Kidney (tissue), 14 donors: Measurements from ENCODE around the gene UQCR11. TPM values are rescaled to one million over a fixed set of nuclear protein-coding genes. Genes with fewer than 3 reads are reported as not detected.

ENCODE experiments used
- DNase-seq, 5 donors: peaks; one replicate each; pipeline ENCODE4 v3.0.0-alpha.2; 2013 to 2020
- FAIRE-seq: peaks from 2 replicates; lab custom pipeline; 2012; peaks lifted over from hg19 to GRCh38; lab: Jason Lieb, UNC
- H3K27ac ChIP-seq, 2 donors: one replicate each; pipeline ENCODE4 v1.7.0; 2013; ENCODE audit warnings: low read depth in 2 of 2, low read length in 2 of 2, inconsistent platforms in 1 of 2
- H3K27me3 ChIP-seq: one replicate; pipeline ENCODE4 v1.7.1; 2013; ENCODE audit warnings: low read length, inconsistent platforms; ENCODE audit not compliant: control insufficient read depth, insufficient read depth
- H3K36me3 ChIP-seq, 3 donors: one replicate each; pipeline versions ENCODE4 v1.7.0 to v1.7.1; 2013; ENCODE audit warnings: low read length in 3 of 3, control low read depth in 1 of 3, inconsistent platforms in 1 of 3; ENCODE audit not compliant: insufficient read depth in 3 of 3, control insufficient read depth in 2 of 3
- H3K4me1 ChIP-seq, 3 donors: one replicate each; pipeline versions ENCODE4 v1.7.0 to v1.7.1; 2013; ENCODE audit warnings: low read length in 3 of 3, inconsistent platforms in 1 of 3, low read depth in 1 of 3; ENCODE audit not compliant: control insufficient read depth in 2 of 3, insufficient read depth in 2 of 3
- H3K4me3 ChIP-seq, 3 donors: one replicate each; pipeline versions ENCODE4 v1.7.0 to v1.8.1; 2013; ENCODE audit warnings: low read length in 3 of 3, control low read depth in 1 of 3, inconsistent platforms in 1 of 3
- H3K9ac ChIP-seq, 3 donors: one replicate each; pipeline versions ENCODE4 v1.7.0 to v1.7.1; 2013; ENCODE audit warnings: low read length in 3 of 3, control low read depth in 1 of 3, inconsistent platforms in 1 of 3
- H3K9me3 ChIP-seq, 3 donors: one replicate each; pipeline versions ENCODE4 v1.7.0 to v1.7.1; 2013; ENCODE audit warnings: low read length in 3 of 3, control low read depth in 1 of 3, inconsistent platforms in 1 of 3; ENCODE audit not compliant: control insufficient read depth in 2 of 3, insufficient read depth in 1 of 3
- intact Hi-C: fragments of 100-400 bp; cut with DNase I; formaldehyde crosslinking; loops from one replicate; pipeline ENCODE4 v1.11.1; 2022
- polyA plus RNA-seq: library from polyadenylated mRNA; stranded (reverse); fragments of 350-450 nt; fragmentation: Illumina TruSeq; extraction: RNeasy Lipid Tissue Mini Kit (QIAGEN cat#74804); gene quantifications from one replicate; pipeline ENCODE4 v1.2.3, GENCODE V29; 2014; ENCODE audit warnings: low read depth, low replicate concordance; ENCODE audit not compliant: insufficient read depth
- total RNA-seq: library from RNA; stranded (reverse); fragmentation: NEBNext Ultra II Directional; extraction: Animal tissue kit (Norgen Biotek cat#: 25700); gene quantifications from one replicate; pipeline ENCODE4 v1.2.1, GENCODE V29; 2021
- TF ChIP-seq, protein P1 (sequence below): IDR thresholded peaks from 3 replicates; pipeline ENCODE4 v1.5.1; 2012; ENCODE audit warnings: mild to moderate bottlenecking, moderate library complexity, borderline replicate concordance; ENCODE audit not compliant: insufficient read depth; ENCODE audit errors: extremely low read depth
- donor health status: control.
- donor health status: control.
- donor health status: control.
- donor health status: control.
- donor health status: control.
- donor health status: DM: yes; HTN: yes; CAD: no.
- donor health status: Normal renal cell carcinoma (clear cell type).

The UQCR11 gene
- total and polyA plus RNA-seq, 2 donors from 2014 or later = 200 to 777 TPM

DNA sequence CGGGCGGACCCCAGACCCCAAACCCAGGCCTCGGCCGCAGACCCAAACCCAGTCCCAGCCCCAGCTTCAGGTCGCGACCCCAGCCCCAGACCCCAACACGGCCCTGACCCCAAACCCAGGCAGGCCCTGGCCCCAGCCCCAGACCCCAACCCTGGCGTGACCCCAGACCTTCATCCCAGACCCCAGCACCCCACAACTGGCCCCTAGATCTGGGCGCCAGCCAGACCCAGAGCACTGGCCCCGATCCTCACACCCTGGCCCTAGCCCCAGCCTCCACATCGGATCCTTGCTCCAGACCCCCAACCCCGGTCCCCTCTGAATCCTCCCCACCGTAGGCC is 20.1 kb downstream of the UQCR11 start:
- TF ChIP-seq, protein P1, sequence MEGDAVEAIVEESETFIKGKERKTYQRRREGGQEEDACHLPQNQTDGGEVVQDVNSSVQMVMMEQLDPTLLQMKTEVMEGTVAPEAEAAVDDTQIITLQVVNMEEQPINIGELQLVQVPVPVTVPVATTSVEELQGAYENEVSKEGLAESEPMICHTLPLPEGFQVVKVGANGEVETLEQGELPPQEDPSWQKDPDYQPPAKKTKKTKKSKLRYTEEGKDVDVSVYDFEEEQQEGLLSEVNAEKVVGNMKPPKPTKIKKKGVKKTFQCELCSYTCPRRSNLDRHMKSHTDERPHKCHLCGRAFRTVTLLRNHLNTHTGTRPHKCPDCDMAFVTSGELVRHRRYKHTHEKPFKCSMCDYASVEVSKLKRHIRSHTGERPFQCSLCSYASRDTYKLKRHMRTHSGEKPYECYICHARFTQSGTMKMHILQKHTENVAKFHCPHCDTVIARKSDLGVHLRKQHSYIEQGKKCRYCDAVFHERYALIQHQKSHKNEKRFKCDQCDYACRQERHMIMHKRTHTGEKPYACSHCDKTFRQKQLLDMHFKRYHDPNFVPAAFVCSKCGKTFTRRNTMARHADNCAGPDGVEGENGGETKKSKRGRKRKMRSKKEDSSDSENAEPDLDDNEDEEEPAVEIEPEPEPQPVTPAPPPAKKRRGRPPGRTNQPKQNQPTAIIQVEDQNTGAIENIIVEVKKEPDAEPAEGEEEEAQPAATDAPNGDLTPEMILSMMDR = no peak
- FAIRE-seq (no peak), DNase-seq (no peak)
- Histone ChIP-seq H3K27me3 (no peaks in the 10 kb centered on the region), H3K36me3 (peaks cover 0 to 7% (median 0%) of the 10 kb centered on the region in 3 donors), H3K9me3 (no peaks in the 10 kb centered on the region), H3K4me3 (no peak overlapping the region), H3K9ac (no peak overlapping the region), H3K27ac (no peak overlapping the region), H3K4me1 (peaks cover 0 to 8% (median 7%) of the 10 kb centered on the region in 3 donors)
- intact Hi-C loops = no loop called here

- Histone ChIP-seq H3K36me3 (peaks cover 0 to 7% (median 0%) of the 10 kb centered on the region in 3 donors), H3K27me3 (no peaks in the 10 kb centered on the region), H3K9me3 (no peaks in the 10 kb centered on the region), H3K27ac (no peak overlapping the region), H3K4me3 (no peak overlapping the region), H3K9ac (no peak overlapping the region), H3K4me1 (peaks cover 0 to 8% (median 7%) of the 10 kb centered on the region in 3 donors)
- intact Hi-C loops = no loop called here
- TF ChIP-seq, protein P1 = no peak
- DNase-seq (no peak), FAIRE-seq (no peak)
Measured at GRCh38 chr19:1584500-1585242, 20.6 kb downstream of the UQCR11 start.

DNA sequence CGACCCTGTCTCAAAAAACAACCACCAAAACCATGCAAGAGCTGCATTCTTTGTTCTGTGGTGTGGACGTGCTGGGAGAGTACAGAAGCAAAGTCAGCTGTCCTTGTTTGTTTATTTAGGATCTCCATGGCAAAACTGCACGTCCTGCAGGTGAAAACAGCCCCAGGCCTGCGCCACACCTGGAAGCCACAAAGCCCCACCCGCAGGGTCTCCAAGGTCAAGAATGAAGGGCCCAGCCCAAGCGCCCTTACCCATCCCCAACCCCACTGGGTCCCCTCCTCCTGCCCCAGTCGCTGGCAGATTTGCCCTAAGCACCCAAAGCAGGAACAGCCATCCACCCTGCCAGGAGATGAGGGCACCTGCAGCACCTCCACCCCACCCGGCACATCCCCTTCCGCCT is 23.1 kb downstream of the UQCR11 start:
- TF ChIP-seq, protein P1 = no peak
- FAIRE-seq (no peak), DNase-seq (no peak)
- no peak overlapping the region for H3K4me3 ChIP-seq
- intact Hi-C loops = no loop called here
- H3K9me3 ChIP-seq = no peaks in the 10 kb centered on the region
- H3K9ac ChIP-seq = no peak overlapping the region
- no peak overlapping the region for H3K27ac ChIP-seq
- H3K4me1 ChIP-seq = peaks cover 0 to under 1% (median 0%) of the 10 kb centered on the region in 3 donors
- H3K36me3 ChIP-seq = peaks cover 0 to 9% (median 0%) of the 10 kb centered on the region in 3 donors
- H3K27me3 ChIP-seq = no peaks in the 10 kb centered on the region
